Epithelial cell of proximal tubule (primary cell): ENCODE results near the gene MCTP2. TPM values are rescaled to one million over a fixed set of nuclear protein-coding genes. Genes with fewer than 3 reads are reported as not detected.

Experiments
- DNase-seq: peaks from one replicate; pipeline ENCODE4 v3.0.0-alpha.2; 2011; ENCODE audit warnings: low read depth
- H3K4me3 ChIP-seq: 2 replicates; pipeline ENCODE4 v1.5.1; 2011; ENCODE audit warnings: low read depth, mild to moderate bottlenecking, low read length
- total RNA-seq: library from RNA; depleted of rRNA; stranded (reverse); fragments of >200 nt; gene quantifications from 2 replicates; pipeline ENCODE4 v1.2.3, GENCODE V29; 2015
- TF ChIP-seq, protein P1 (sequence below): conservative IDR thresholded peaks from 2 replicates; pipeline ENCODE4 v1.5.1; 2012; ENCODE audit warnings: low read depth, mild to moderate bottlenecking, low read length

Gene MCTP2
- total RNA-seq, 1 donor from 2014 or later = 7.5 TPM

DNA sequence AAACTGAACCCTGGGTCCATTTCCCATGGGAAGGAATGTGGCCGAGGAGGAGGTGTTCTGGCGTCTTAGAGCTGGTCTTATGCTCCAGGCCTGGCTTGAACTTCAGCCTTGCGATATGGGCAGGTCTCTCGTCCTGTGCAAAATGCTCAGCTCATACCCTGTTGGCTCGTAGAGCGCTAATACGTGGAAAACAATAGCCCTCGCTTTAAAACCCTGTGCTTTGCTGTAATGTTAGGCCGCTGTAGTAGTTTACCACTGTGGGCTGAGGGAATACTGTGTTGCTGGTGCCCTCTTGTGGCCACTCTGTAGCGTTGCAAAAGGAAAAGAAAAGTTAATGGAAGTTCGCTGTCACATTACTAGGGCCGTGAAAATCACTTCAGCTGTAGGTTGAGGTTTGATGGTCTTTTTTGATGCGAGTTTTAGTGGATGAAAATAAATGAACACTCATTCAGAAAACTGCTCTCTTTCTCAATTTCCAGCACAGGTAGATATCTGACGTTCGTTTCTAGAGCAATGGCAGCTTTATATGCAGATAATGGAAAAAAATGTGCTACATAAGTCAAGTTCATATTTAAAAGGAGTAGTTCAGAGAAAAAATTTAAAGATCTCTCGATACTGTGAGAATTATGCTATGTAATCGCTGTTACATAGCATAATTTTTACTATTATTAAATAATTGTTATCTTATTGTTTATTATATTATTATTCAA lies 92.9 kb downstream of the MCTP2 start:
- no peak overlapping the region for H3K4me3 ChIP-seq
- TF ChIP-seq, protein P1, sequence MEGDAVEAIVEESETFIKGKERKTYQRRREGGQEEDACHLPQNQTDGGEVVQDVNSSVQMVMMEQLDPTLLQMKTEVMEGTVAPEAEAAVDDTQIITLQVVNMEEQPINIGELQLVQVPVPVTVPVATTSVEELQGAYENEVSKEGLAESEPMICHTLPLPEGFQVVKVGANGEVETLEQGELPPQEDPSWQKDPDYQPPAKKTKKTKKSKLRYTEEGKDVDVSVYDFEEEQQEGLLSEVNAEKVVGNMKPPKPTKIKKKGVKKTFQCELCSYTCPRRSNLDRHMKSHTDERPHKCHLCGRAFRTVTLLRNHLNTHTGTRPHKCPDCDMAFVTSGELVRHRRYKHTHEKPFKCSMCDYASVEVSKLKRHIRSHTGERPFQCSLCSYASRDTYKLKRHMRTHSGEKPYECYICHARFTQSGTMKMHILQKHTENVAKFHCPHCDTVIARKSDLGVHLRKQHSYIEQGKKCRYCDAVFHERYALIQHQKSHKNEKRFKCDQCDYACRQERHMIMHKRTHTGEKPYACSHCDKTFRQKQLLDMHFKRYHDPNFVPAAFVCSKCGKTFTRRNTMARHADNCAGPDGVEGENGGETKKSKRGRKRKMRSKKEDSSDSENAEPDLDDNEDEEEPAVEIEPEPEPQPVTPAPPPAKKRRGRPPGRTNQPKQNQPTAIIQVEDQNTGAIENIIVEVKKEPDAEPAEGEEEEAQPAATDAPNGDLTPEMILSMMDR = peak; percentile 97
- no peak for DNase-seq

DNA sequence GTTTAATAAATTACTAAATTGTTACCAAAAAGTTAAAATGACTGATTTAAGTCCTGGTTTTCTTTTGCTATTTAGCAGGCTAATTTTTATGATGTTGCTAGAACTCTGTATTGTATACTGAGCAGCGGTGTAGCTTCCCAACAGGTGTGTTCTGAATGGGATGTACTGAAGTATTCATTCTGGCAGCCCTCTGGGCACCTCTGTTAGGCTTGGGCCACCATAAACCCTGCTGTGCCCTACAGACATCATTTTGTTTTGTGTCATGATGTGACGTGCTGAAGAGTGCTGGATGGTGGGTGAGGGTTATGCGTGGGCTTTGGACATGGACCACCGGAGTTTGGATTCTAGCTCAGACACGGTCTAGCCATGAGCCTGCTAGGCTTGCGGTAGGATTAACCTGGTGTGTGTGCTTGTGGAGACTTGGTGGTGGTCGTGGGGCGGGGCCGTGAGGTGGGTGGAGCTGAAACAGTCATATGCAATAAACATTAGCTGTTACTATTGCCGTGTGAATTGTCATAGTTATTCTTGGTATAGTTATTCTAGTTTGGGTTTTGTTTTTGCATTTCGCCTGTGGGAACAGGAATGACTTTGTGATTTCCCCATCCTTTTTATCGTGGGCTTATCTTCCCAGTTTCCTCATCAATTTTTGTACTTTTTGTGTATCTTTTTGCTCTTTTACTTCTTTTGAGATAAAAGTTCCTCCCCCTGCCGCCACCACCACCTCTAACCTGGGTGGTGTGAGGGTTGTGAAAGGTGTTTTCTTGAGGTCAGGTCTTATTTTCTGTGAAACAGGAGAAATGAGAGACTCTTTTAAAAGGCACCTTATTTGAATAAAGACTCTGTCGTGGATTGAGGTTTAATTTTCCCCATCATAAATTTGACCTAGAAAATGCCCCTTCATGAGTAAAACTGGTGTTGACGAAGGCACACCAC lies 93.7 kb downstream of the MCTP2 start:
- H3K4me3 ChIP-seq = no peak overlapping the region
- DNase-seq = no peak
- TF ChIP-seq, protein P1 = no peak

DNA sequence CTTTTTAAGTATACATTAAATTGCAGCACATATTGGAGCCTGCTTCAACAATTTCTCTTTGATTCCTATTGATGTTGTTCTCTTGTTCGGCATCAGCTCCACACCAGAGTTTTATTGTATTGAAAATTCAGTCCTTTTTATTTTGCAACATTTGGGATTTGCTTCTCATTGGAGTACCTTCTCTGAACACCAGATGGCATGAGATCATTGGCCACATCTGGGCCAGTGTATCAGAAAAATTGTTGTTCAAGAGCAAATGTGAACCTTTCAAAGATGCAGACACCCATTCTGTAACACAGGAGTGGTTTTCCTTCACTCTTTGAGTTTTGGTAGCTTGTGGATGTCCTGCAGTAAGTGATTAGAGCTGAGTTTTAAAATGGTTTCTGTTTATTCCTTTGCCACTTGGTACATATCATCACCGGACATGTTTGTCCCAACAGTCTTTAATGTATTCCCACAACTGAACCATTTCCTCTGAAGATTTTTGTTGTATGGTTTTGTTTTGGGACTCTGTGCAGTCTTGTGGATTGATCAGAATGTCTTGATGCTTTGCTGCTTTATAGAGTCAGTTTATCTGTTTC lies 96.1 kb downstream of the MCTP2 start:
- no peak overlapping the region for H3K4me3 ChIP-seq
- TF ChIP-seq, protein P1 = peak; percentile 81
- no peak for DNase-seq

DNA sequence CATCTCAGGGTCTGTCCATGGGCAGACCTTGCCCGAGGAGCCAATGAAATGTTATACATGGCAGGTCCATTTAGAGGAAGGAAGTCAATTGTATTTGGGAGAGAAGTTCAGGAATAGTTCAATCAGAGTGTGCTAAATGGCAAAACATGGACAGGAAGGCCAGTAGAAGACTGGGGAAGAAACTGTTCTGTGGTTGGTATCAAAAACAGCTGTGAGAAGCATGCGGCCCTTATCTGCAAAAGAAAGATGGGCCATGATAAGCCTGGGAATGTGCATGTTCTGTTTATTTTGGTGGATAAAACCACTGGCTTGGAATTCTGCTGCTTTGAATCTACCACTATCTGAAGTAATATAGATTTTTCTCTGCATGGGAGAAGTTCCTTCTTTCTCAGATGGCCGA lies 100.4 kb downstream of the MCTP2 start:
- no peak overlapping the region for H3K4me3 ChIP-seq
- DNase-seq = no peak
- TF ChIP-seq, protein P1 = no peak

DNA sequence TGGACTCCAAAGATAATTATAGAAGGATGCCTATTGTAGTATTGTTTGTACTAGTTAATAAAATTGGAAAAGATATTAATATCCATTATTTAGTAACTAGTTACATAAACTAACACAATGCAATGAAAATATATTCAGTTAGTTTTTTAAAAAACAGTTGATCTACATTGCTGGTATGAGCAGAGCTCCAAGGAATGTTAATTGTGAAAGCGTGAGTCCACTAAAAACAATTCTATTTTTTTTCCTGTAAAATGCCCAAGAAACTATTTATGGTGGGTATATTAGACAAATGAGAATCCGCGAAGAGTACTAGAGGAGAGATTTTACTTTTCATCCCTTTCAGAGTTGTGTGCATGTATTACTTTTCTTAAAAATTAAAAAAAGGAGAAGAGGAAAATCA lies 104.3 kb downstream of the MCTP2 start:
- TF ChIP-seq, protein P1 = no peak
- no peak overlapping the region for H3K4me3 ChIP-seq
- DNase-seq = no peak

DNA sequence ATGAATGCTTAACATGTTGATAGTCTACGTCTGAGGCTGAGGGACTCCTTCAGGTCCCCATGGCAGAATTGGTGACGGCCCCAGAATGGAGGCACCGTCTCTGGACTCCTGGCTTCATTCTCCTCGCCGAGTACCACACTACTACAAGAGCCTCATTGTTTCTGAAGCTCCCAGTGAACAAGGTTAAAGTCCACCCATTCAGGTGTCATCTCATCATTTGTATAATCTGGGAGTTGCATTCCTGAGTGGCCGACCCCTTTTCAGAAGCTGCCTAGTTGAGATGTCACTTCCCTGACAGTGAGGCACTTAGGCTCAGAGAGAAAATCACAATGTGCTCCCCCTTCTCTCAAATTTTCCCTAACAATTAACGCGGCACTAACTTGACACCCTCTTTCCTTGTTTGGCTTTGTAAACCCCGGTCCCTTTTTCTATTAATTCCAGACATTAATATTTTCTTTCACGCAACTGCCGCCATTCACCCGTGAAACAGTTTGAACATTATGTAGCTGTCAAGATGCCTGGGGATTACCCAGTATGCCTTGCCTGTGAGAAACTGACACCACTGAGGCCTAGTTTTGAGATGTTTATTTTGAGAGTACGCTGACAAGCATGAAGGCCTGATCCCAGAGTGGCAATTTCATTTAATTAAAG lies 105.6 kb downstream of the MCTP2 start:
- no peak for DNase-seq
- H3K4me3 ChIP-seq = no peak overlapping the region
- TF ChIP-seq, protein P1 = no peak
